ENCODE measurements around the gene TSPAN9. TPM values are rescaled to one million over a fixed set of nuclear protein-coding genes. Genes with fewer than 3 reads are reported as not detected.

The TSPAN9 gene
- polyA plus RNA-seq, 2 of the 4 experiments (the other 2 are of a cell fraction) = 12.4 to 16.1 TPM

DNA sequence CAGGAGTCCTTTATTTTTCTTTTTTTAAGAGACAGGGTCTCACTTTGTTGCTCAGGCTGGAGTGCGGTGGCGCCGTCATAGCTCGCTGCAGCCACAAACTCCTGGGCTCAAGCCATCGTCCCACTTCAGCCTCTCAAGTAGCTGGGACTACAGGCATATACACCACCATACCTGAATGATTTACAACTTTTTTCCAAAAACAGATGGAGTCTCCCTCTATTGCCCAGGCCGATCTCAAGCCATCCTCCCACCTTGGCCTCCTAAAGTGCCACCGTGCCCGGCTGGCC lies 205.1 kb downstream of the TSPAN9 start:
- TF ChIP-seq JUN (IDR thresholded peaks at IDR 0.05) (no peak), CHD2 (IDR thresholded peaks at IDR 0.05; ENCODE audit: low read length, partially characterized antibody) (no peak), HDAC2 (IDR thresholded peaks at IDR 0.05) (no peak), BHLHE40 (IDR thresholded peaks at IDR 0.05; ENCODE audit: low read depth, low read length) (no peak), ESRRA (IDR thresholded peaks at IDR 0.05; ENCODE audit: borderline replicate concordance, low read length) (no peak)
- TF ChIP-seq, protein P1, sequence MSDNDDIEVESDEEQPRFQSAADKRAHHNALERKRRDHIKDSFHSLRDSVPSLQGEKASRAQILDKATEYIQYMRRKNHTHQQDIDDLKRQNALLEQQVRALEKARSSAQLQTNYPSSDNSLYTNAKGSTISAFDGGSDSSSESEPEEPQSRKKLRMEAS (IDR thresholded peaks at IDR 0.05) = no peak
- no peak for FAIRE-seq
- Histone ChIP-seq H3K4me3 (no peak overlapping the region), H3K4me2 (no peak overlapping the region), H3K27ac (no peak overlapping the region), H3K4me1 (no peaks in the 10 kb centered on the region), H3K9me3 (no peaks in the 10 kb centered on the region)
- DNase-seq (ENCODE audit: low read depth in 1 of 2, low spot score in 1 of 2) = no peak
- POLR2A ChIA-PET = no interaction called here
- CTCF ChIA-PET = interaction anchor here (0.7 to 11.7 kb wide), 4 partner anchors 17 to 147 kb away, joined by 3 to 353 read pairs (median 13); no protein-coding TSS in a partner anchor
- no peak for ATAC-seq
- 84% methylated on average over 8 of the region's 8 CpGs for WGBS (ENCODE audit: missing lambda C conversion rate)

DNA sequence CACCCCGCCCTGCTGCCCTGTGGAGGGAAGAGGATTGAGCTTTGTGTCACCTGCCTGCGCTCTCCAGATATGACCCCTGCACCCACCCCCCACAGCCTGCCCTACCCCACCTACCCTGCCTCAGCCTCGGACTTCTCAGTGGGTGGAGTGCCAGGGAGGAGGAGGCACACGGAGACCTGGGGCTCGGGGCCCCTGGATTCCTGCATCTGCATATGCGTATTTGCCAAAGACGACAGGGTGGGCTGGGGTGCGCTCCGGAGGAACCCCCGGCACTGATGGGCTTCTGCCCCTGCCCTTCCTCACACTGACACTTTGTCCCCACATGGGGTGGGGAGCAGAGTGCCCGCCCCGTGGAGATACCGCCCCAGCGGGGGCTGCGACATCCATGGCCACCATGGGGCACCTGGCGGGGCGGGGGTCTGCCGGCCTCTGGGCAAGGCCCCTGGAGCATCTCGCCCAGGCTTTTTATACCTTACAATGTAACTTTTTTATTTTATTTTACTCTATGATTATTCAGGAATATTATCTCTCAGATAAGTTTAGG lies 206.0 kb downstream of the TSPAN9 start:
- no peaks in the 10 kb centered on the region for H3K9me3 ChIP-seq
- ATAC-seq (no peak), FAIRE-seq (no peak), DNase-seq (ENCODE audit: low read depth in 1 of 2, low spot score in 1 of 2) (no peak)
- WGBS (ENCODE audit: missing lambda C conversion rate) = 93% methylated on average over 17 of the region's 19 CpGs
- CTCF ChIA-PET = interaction anchor here (1.4 to 4.2 kb wide), 3 partner anchors 8 to 28 kb away, joined by 3 to 23 read pairs (median 13); no protein-coding TSS in a partner anchor
- H3K4me3 ChIP-seq = no peak overlapping the region
- POLR2A ChIA-PET = no interaction called here
- no peak for TF ChIP-seq BHLHE40 (IDR thresholded peaks at IDR 0.05; ENCODE audit: low read depth, low read length)
- TF ChIP-seq, protein P1 (IDR thresholded peaks at IDR 0.05) = no peak
- no peak for TF ChIP-seq MYC (IDR thresholded peaks at IDR 0.05; ENCODE audit: borderline replicate concordance, low read length)
- TF ChIP-seq, protein P2, sequence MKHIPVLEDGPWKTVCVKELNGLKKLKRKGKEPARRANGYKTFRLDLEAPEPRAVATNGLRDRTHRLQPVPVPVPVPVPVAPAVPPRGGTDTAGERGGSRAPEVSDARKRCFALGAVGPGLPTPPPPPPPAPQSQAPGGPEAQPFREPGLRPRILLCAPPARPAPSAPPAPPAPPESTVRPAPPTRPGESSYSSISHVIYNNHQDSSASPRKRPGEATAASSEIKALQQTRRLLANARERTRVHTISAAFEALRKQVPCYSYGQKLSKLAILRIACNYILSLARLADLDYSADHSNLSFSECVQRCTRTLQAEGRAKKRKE (CRISPR knock-in tag; IDR thresholded peaks at IDR 0.05; ENCODE audit: low read depth) = no peak
- TF ChIP-seq HEYL (CRISPR knock-in tag; IDR thresholded peaks at IDR 0.05) = no peak
- TF ChIP-seq GATA3 (IDR thresholded peaks at IDR 0.05; ENCODE audit: borderline replicate concordance) = no peak
- no peak for TF ChIP-seq CHD2 (IDR thresholded peaks at IDR 0.05; ENCODE audit: low read length, partially characterized antibody)
- no peak for TF ChIP-seq HOXB13 (CRISPR knock-in tag; IDR thresholded peaks at IDR 0.05; ENCODE audit: low read depth)
- TF ChIP-seq KDM5A (IDR thresholded peaks at IDR 0.05) = no peak
- no peak for TF ChIP-seq POLR2A (IDR thresholded peaks at IDR 0.05; ENCODE audit: low read length)
- TF ChIP-seq, protein P3, sequence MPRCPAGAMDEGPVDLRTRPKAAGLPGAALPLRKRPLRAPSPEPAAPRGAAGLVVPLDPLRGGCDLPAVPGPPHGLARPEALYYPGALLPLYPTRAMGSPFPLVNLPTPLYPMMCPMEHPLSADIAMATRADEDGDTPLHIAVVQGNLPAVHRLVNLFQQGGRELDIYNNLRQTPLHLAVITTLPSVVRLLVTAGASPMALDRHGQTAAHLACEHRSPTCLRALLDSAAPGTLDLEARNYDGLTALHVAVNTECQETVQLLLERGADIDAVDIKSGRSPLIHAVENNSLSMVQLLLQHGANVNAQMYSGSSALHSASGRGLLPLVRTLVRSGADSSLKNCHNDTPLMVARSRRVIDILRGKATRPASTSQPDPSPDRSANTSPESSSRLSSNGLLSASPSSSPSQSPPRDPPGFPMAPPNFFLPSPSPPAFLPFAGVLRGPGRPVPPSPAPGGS (IDR thresholded peaks at IDR 0.05) = no peak
- no peak for TF ChIP-seq JUNB (IDR thresholded peaks at IDR 0.05)
- no peak for TF ChIP-seq JUN (IDR thresholded peaks at IDR 0.05)
- H3K27ac ChIP-seq = no peak overlapping the region
- no peaks in the 10 kb centered on the region for H3K4me1 ChIP-seq
- no peak overlapping the region for H3K4me2 ChIP-seq

DNA sequence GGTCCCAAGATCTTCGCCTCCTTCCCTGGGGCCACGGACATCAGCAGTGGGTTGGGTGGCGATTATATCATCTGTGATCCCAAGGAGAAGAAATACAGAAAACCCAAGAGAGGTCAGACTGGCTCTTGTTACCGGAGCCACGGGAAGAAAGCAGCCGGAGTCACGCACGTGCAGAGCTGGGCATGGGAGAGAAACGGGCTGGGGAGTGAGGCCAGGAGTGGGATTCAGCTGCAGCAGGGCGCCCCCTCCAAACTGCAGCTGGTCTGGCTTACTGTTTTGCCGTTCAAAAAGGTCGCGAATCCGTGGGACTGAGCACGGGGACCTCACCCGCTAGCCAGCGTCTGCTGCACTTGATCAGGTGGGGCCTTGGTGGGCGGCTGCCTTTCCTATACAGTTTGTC lies 207.2 kb downstream of the TSPAN9 start:
- FAIRE-seq = no peak
- no peak overlapping the region for H3K27ac ChIP-seq
- no peaks in the 10 kb centered on the region for H3K4me1 ChIP-seq
- no peak overlapping the region for H3K4me3 ChIP-seq
- no peak for DNase-seq (ENCODE audit: low read depth in 1 of 2, low spot score in 1 of 2)
- H3K4me2 ChIP-seq = no peak overlapping the region
- ATAC-seq = no peak
- ChIA-PET POLR2A (no interaction called here), CTCF (interaction anchor here (0.8 to 4.2 kb wide), 3 partner anchors 9 to 15 kb away, joined by 3 to 23 read pairs (median 13); no protein-coding TSS in a partner anchor)
- 77% methylated on average over 18 of the region's 18 CpGs for WGBS (ENCODE audit: missing lambda C conversion rate)
- H3K9me3 ChIP-seq = no peaks in the 10 kb centered on the region
- no peak for TF ChIP-seq BHLHE40 (IDR thresholded peaks at IDR 0.05; ENCODE audit: low read depth, low read length)
- no peak for TF ChIP-seq EHF (CRISPR knock-in tag; IDR thresholded peaks at IDR 0.05)
- no peak for TF ChIP-seq RCOR1 (IDR thresholded peaks at IDR 0.05; ENCODE audit: low read depth, low read length)
- TF ChIP-seq KDM1A (IDR thresholded peaks at IDR 0.05; ENCODE audit: low read depth) = no peak
- no peak for TF ChIP-seq TP53 (CRISPR knock-in tag; IDR thresholded peaks at IDR 0.05)
- no peak for TF ChIP-seq CHD4 (IDR thresholded peaks at IDR 0.05; ENCODE audit: borderline replicate concordance)
- TF ChIP-seq NPAS2 (CRISPR knock-in tag; IDR thresholded peaks at IDR 0.05; ENCODE audit: borderline replicate concordance) = no peak
- no peak for TF ChIP-seq RARB (CRISPR knock-in tag; IDR thresholded peaks at IDR 0.05)
- no peak for TF ChIP-seq POLR2A (IDR thresholded peaks at IDR 0.05; ENCODE audit: low read length)
- TF ChIP-seq CBX8 (IDR thresholded peaks at IDR 0.05) = no peak
- TF ChIP-seq RFX5 (IDR thresholded peaks at IDR 0.05) = no peak
- TF ChIP-seq MYC (IDR thresholded peaks at IDR 0.05; ENCODE audit: borderline replicate concordance, low read length) = no peak
- no peak for TF ChIP-seq FOSL2 (IDR thresholded peaks at IDR 0.05)
- TF ChIP-seq FOSL2 (CRISPR knock-in tag; IDR thresholded peaks at IDR 0.05) = no peak
- TF ChIP-seq JUNB (IDR thresholded peaks at IDR 0.05) = no peak
- TF ChIP-seq, protein P4, sequence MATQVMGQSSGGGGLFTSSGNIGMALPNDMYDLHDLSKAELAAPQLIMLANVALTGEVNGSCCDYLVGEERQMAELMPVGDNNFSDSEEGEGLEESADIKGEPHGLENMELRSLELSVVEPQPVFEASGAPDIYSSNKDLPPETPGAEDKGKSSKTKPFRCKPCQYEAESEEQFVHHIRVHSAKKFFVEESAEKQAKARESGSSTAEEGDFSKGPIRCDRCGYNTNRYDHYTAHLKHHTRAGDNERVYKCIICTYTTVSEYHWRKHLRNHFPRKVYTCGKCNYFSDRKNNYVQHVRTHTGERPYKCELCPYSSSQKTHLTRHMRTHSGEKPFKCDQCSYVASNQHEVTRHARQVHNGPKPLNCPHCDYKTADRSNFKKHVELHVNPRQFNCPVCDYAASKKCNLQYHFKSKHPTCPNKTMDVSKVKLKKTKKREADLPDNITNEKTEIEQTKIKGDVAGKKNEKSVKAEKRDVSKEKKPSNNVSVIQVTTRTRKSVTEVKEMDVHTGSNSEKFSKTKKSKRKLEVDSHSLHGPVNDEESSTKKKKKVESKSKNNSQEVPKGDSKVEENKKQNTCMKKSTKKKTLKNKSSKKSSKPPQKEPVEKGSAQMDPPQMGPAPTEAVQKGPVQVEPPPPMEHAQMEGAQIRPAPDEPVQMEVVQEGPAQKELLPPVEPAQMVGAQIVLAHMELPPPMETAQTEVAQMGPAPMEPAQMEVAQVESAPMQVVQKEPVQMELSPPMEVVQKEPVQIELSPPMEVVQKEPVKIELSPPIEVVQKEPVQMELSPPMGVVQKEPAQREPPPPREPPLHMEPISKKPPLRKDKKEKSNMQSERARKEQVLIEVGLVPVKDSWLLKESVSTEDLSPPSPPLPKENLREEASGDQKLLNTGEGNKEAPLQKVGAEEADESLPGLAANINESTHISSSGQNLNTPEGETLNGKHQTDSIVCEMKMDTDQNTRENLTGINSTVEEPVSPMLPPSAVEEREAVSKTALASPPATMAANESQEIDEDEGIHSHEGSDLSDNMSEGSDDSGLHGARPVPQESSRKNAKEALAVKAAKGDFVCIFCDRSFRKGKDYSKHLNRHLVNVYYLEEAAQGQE (IDR thresholded peaks at IDR 0.05) = no peak
- TF ChIP-seq FOSB (CRISPR knock-in tag; IDR thresholded peaks at IDR 0.05) = no peak
- TF ChIP-seq, protein P1 (IDR thresholded peaks at IDR 0.05) = no peak
